SK-N-SH (cell line): ENCODE results near the gene GMPR.

Experiments used
- CTCF ChIP-seq: fragments of 200-600 bp; sonication (generic); IDR thresholded peaks from 2 replicates; pipeline ENCODE4 v1.6.1; 2017; ENCODE audit warnings: antibody characterized with exemption, mild to moderate bottlenecking, moderate library complexity
- EZH2phosphoT487 ChIP-seq: fragments of 200-600 bp; sonication (generic); IDR thresholded peaks from 2 replicates; pipeline ENCODE4 v1.6.1; 2017; ENCODE audit warnings: low read depth, mixed run types, mild to moderate bottlenecking, antibody characterized with exemption, moderate library complexity, borderline replicate concordance
- GABPA ChIP-seq: IDR thresholded peaks from 2 replicates; pipeline ENCODE4 v1.4.0; 2012; ENCODE audit warnings: low read depth, mild to moderate bottlenecking
- MAX ChIP-seq: IDR thresholded peaks from 2 replicates; pipeline ENCODE4 v1.4.0; 2012; ENCODE audit warnings: low read depth
- PBX3 ChIP-seq: IDR thresholded peaks from 2 replicates; pipeline ENCODE4; 2012
- POLR2AphosphoS5 ChIP-seq: IDR thresholded peaks from 2 replicates; pipeline ENCODE4 v1.6.1; 2012; ENCODE audit warnings: low read depth, low read length
- RAD21 ChIP-seq: IDR thresholded peaks from 2 replicates; pipeline ENCODE4 v1.6.1; 2012; ENCODE audit warnings: mild to moderate bottlenecking, low read length

- TF ChIP-seq POLR2AphosphoS5 (no peak), PBX3 (no peak), CTCF (no peak), GABPA (no peak), EZH2phosphoT487 (no peak), MAX (no peak), RAD21 (no peak)
These were observed 75.3 kb downstream of the GMPR start for GRCh38 chr6:16313732-16314131.
